ENCODE data around the gene NUP50. TPM values are rescaled to one million over a fixed set of nuclear protein-coding genes. Genes with fewer than 3 reads are reported as not detected.

The NUP50 gene
- total RNA-seq, 1 experiment from 2014 or later = 128 TPM

GRCh38 chr22:45198463-45198795, 34.7 kb downstream of the NUP50 start:
- Histone ChIP-seq H3K9me3 (no peaks in the 10 kb centered on the region), H3K4me1 (peaks cover 22% of the 10 kb centered on the region), H3K36me3 (ENCODE audit: control insufficient read depth, insufficient read depth, low read length) (no peaks in the 10 kb centered on the region; the same call in 1 of the 2 replicates), H3K27me3 (replicated peaks; ENCODE audit: control insufficient read depth, insufficient read depth, low read length) (no peaks in the 10 kb centered on the region), H3K4me3 (ENCODE audit: low read depth, low read length) (no peak overlapping the region)
- POLR2A ChIA-PET = no interaction called here
- peaks cover 17% of the 10 kb centered on the region for H3K4me1 Mint-ChIP-seq (ENCODE audit: low read depth, unreplicated experiment)
- no peak for DNase-seq
- TF ChIP-seq, protein P1, sequence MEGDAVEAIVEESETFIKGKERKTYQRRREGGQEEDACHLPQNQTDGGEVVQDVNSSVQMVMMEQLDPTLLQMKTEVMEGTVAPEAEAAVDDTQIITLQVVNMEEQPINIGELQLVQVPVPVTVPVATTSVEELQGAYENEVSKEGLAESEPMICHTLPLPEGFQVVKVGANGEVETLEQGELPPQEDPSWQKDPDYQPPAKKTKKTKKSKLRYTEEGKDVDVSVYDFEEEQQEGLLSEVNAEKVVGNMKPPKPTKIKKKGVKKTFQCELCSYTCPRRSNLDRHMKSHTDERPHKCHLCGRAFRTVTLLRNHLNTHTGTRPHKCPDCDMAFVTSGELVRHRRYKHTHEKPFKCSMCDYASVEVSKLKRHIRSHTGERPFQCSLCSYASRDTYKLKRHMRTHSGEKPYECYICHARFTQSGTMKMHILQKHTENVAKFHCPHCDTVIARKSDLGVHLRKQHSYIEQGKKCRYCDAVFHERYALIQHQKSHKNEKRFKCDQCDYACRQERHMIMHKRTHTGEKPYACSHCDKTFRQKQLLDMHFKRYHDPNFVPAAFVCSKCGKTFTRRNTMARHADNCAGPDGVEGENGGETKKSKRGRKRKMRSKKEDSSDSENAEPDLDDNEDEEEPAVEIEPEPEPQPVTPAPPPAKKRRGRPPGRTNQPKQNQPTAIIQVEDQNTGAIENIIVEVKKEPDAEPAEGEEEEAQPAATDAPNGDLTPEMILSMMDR (IDR thresholded peaks at IDR 0.05; ENCODE audit: insufficient read depth in 1 of 2, low read depth in 1 of 2, low read length in 1 of 2, severe bottlenecking in 1 of 2, unreplicated experiment in 1 of 2) = no peak
- CTCF ChIA-PET = no interaction called here
- H3K36me3 Mint-ChIP-seq (ENCODE audit: insufficient read depth, unreplicated experiment) = no peaks in the 10 kb centered on the region
- intact Hi-C loops (cut with micrococcal nuclease; ENCODE audit: unreplicated experiment) = loop anchor here (10.0 kb wide), 1 partner anchor 94 kb away; no protein-coding TSS in a partner anchor
- H3K27me3 Mint-ChIP-seq (ENCODE audit: insufficient read depth, unreplicated experiment) = no peaks in the 10 kb centered on the region
- BruUV-seq (replicated peaks) = no TSS peak
- H3K27ac Mint-ChIP-seq (ENCODE audit: unreplicated experiment) = no peak overlapping the region
- H3K9me3 Mint-ChIP-seq (ENCODE audit: unreplicated experiment) = no peaks in the 10 kb centered on the region
- no peak overlapping the region for H3K4me3 Mint-ChIP-seq (ENCODE audit: unreplicated experiment)

- CTCF ChIA-PET = no interaction called here
- TF ChIP-seq, protein P1 (IDR thresholded peaks at IDR 0.05; ENCODE audit: insufficient read depth in 1 of 2, low read depth in 1 of 2, low read length in 1 of 2, severe bottlenecking in 1 of 2, unreplicated experiment in 1 of 2) = no peak
- H3K27me3 ChIP-seq (replicated peaks; ENCODE audit: control insufficient read depth, insufficient read depth, low read length) = no peaks in the 10 kb centered on the region
- peaks cover 17% of the 10 kb centered on the region for H3K4me1 Mint-ChIP-seq (ENCODE audit: low read depth, unreplicated experiment)
- no peaks in the 10 kb centered on the region; the same call in 1 of the 2 replicates for H3K36me3 ChIP-seq (ENCODE audit: control insufficient read depth, insufficient read depth, low read length)
- H3K4me3 ChIP-seq (ENCODE audit: low read depth, low read length) = no peak overlapping the region
- no peak overlapping the region for H3K27ac Mint-ChIP-seq (ENCODE audit: unreplicated experiment)
- H3K9me3 ChIP-seq = no peaks in the 10 kb centered on the region
- no peaks in the 10 kb centered on the region for H3K27me3 Mint-ChIP-seq (ENCODE audit: insufficient read depth, unreplicated experiment)
- no peaks in the 10 kb centered on the region for H3K36me3 Mint-ChIP-seq (ENCODE audit: insufficient read depth, unreplicated experiment)
- intact Hi-C loops (cut with micrococcal nuclease; ENCODE audit: unreplicated experiment) = loop anchor here (10.0 kb wide), 1 partner anchor 95 kb away; no protein-coding TSS in a partner anchor
- H3K4me1 ChIP-seq = peaks cover 19% of the 10 kb centered on the region
- no peak overlapping the region for H3K4me3 Mint-ChIP-seq (ENCODE audit: unreplicated experiment)
- POLR2A ChIA-PET = no interaction called here
- DNase-seq = no peak
- no peaks in the 10 kb centered on the region for H3K9me3 Mint-ChIP-seq (ENCODE audit: unreplicated experiment)
- BruUV-seq (replicated peaks) = no TSS peak
Observed at GRCh38 chr22:45199723-45200122, 36.0 kb downstream of the NUP50 start.

- Mint-ChIP-seq H3K36me3 (ENCODE audit: insufficient read depth, unreplicated experiment) (no peaks in the 10 kb centered on the region), H3K4me3 (ENCODE audit: unreplicated experiment) (no peak overlapping the region), H3K27me3 (ENCODE audit: insufficient read depth, unreplicated experiment) (no peaks in the 10 kb centered on the region), H3K27ac (ENCODE audit: unreplicated experiment) (peak overlapping the region; percentile 91), H3K9me3 (ENCODE audit: unreplicated experiment) (no peaks in the 10 kb centered on the region), H3K4me1 (ENCODE audit: low read depth, unreplicated experiment) (peaks cover 17% of the 10 kb centered on the region)
- ChIA-PET POLR2A (no interaction called here), CTCF (no interaction called here)
- H3K4me1 ChIP-seq = peaks cover 19% of the 10 kb centered on the region
- TF ChIP-seq, protein P1 (IDR thresholded peaks at IDR 0.05; ENCODE audit: insufficient read depth in 1 of 2, low read depth in 1 of 2, low read length in 1 of 2, severe bottlenecking in 1 of 2, unreplicated experiment in 1 of 2) = no peak
- H3K27me3 ChIP-seq (replicated peaks; ENCODE audit: control insufficient read depth, insufficient read depth, low read length) = no peaks in the 10 kb centered on the region
- H3K4me3 ChIP-seq (ENCODE audit: low read depth, low read length) = no peak overlapping the region
- no peak for DNase-seq
- intact Hi-C loops (cut with micrococcal nuclease; ENCODE audit: unreplicated experiment) = no loop called here
- BruUV-seq (replicated peaks) = no TSS peak
- no peaks in the 10 kb centered on the region for H3K9me3 ChIP-seq
- H3K36me3 ChIP-seq (ENCODE audit: control insufficient read depth, insufficient read depth, low read length) = no peaks in the 10 kb centered on the region; the same call in 1 of the 2 replicates
Observed at GRCh38 chr22:45200230-45200629, 36.5 kb downstream of the NUP50 start.

Data from Caco-2 (cell line).